Mammary epithelial cell (primary cell): ENCODE results near the gene PCSK6.

ENCODE experiments used
- CTCF ChIP-seq, 2 donors: IDR thresholded peaks in 1 of 2; conservative IDR thresholded peaks in 1 of 2; 2 replicates each; pipeline ENCODE4 v1.5.1; 2011 to 2012; ENCODE audit warnings: inconsistent platforms in 2 of 2, low read length in 2 of 2, mild to moderate bottlenecking in 2 of 2, control low read depth in 1 of 2, low read depth in 1 of 2; ENCODE audit not compliant: insufficient read depth in 1 of 2; ENCODE audit errors: extremely low read depth in 1 of 2
- EZH2 ChIP-seq: IDR thresholded peaks from 2 replicates; pipeline ENCODE4 v1.6.1; 2012; ENCODE audit warnings: low read length, inconsistent platforms, borderline replicate concordance

- TF ChIP-seq CTCF (conservative IDR thresholded peaks at IDR 0.05 in 1 of 2, IDR thresholded peaks at IDR 0.05 in 1 of 2; ENCODE audit: extremely low read depth in 1 of 2, insufficient read depth in 1 of 2, low read depth in 1 of 2, low read length in 2 of 2) = no peak
- no peak for TF ChIP-seq EZH2
These were observed 32.1 kb upstream of the PCSK6 start for GRCh38 chr15:101521591-101521990.
